Upper lobe of right lung (tissue), 1 donor: ENCODE data around the gene FOXJ3. TPM values are rescaled to one million over a fixed set of nuclear protein-coding genes. Genes with fewer than 3 reads are reported as not detected.

ENCODE experiments used
- ATAC-seq: fragments of 200-7000 bp; cut with Tn5 transposase; one replicate; pipeline ENCODE4 v1.9.1; 2020; ENCODE audit warnings: mild to moderate bottlenecking, moderate library complexity
- DNase-seq: peaks from one replicate; pipeline ENCODE4 v3.0.0-alpha.2; 2020
- H3K27ac ChIP-seq: fragments of 200-600 bp; one replicate; pipeline ENCODE4 v1.8.0; 2022
- H3K27me3 ChIP-seq: fragments of 200-600 bp; one replicate; pipeline ENCODE4 v1.8.0; 2022; ENCODE audit warnings: mild to moderate bottlenecking
- H3K36me3 ChIP-seq: fragments of 200-600 bp; one replicate; pipeline ENCODE4 v1.8.0; 2022
- H3K4me1 ChIP-seq: fragments of 200-600 bp; one replicate; pipeline ENCODE4 v1.8.0; 2022
- H3K4me3 ChIP-seq: fragments of 200-600 bp; one replicate; pipeline ENCODE4 v1.8.0; 2022; ENCODE audit warnings: mild to moderate bottlenecking
- H3K9me3 ChIP-seq: fragments of 200-600 bp; one replicate; pipeline ENCODE4 v1.8.0; 2022
- CTCF ChIP-seq: fragments of 200-600 bp; IDR thresholded peaks from one replicate; pipeline ENCODE4 v1.8.0; 2022; ENCODE audit warnings: antibody characterized with exemption
- intact Hi-C: fragments of 100-400 bp; cut with DNase I; formaldehyde crosslinking; loops from one replicate; pipeline ENCODE4 v1.11.0; 2022
- total RNA-seq: library from RNA; stranded (reverse); fragmentation: NEBNext Ultra II Directional; extraction: Animal tissue kit (Norgen Biotek cat#: 25700); gene quantifications from one replicate; pipeline ENCODE4 v1.2.1, GENCODE V29; 2021
- donor health status: DM: no; HTN: yes; CAD: no; lungs with severe emphysema.

FOXJ3 gene
- total RNA-seq, 1 donor from 2014 or later: 47.0 TPM

DNA sequence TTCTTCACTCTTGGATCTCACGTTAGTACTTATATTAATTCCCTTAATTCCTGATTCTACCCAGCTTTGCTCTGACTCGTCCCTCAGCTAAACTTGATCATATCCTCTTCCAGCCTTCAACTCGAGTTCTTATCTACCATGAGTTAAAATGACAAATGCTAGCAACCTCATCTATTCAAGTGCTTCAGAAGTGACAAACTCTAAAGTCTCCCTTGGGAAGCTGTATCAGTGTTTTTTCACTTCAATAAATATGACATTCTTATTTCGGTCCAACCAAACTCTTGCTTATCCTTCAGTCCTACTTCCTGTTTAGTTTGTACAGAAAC, 75.3 kb downstream of the FOXJ3 start:
- DNase-seq (no peak), ATAC-seq (no peak)
- Histone ChIP-seq H3K4me3 (no peak overlapping the region), H3K4me1 (peaks cover 29% of the 10 kb centered on the region), H3K27me3 (no peaks in the 10 kb centered on the region), H3K9me3 (no peaks in the 10 kb centered on the region), H3K27ac (peak overlapping the region; percentile 47), H3K36me3 (no peaks in the 10 kb centered on the region)
- no peak for TF ChIP-seq CTCF
- intact Hi-C loops: no loop called here

DNA sequence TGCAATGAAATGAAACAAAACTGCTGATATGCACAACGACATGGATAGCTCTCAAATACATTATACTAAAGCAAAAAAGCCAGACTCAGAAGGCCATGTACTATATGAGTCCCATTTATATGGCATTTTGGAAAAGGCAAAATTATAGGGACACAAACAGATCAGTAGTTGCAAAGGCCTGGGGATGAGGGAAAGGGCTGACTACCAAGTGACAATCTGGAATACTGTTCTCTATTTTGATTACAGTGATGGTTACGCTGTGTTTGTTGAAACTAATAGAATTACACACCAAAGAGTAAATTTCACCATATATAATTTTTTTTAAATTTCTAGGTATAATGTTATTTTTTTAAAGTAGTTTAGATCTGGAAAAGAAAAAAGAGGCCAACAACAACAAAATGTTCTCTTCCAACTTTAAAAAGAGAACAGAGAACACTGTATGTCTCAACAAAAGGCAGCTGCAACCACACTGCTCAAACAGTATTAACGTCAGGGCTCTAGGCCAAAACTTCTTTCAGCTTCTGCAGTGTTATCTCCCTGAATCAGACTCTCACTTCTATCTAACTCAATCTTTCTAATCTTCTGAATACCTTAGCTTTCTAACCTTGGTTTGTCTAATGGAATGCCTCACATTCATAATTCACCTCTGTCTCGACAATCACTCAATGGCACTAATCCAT, 75.8 kb downstream of the FOXJ3 start:
- peak; percentile 55 for ATAC-seq

DNA sequence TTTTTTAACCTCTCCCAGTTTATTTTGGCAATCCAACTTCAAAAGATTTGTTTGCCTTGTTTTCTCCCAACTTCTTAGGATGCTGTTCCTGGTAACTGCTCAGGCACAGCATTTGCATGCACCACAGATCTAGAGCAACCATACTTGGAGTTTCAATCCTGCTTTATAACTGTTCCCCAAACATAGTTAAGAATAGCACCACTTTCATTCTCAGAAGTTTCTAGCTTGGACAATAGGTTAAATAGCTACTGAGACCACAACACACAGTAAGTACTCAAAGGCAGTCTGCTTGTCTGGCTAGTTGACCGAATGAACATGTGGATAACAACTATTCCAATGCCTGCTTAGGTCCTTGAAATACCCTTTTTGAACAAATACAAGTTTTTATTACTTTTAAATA, 76.8 kb downstream of the FOXJ3 start:
- DNase-seq (no peak), ATAC-seq (no peak)
- no peak overlapping the region for H3K4me3 ChIP-seq
- no peaks in the 10 kb centered on the region for H3K27me3 ChIP-seq
- no peaks in the 10 kb centered on the region for H3K9me3 ChIP-seq
- peak overlapping the region; percentile 47 for H3K27ac ChIP-seq
- no peak for TF ChIP-seq CTCF
- H3K36me3 ChIP-seq: no peaks in the 10 kb centered on the region
- peaks cover 29% of the 10 kb centered on the region for H3K4me1 ChIP-seq
- intact Hi-C loops: no loop called here

More for the DNA sequence above, 75.8 kb downstream of the FOXJ3 start:
- no peak for DNase-seq
- no peaks in the 10 kb centered on the region for H3K27me3 ChIP-seq
- peaks cover 29% of the 10 kb centered on the region for H3K4me1 ChIP-seq
- no peak overlapping the region for H3K4me3 ChIP-seq
- no peaks in the 10 kb centered on the region for H3K36me3 ChIP-seq
- H3K27ac ChIP-seq: peak overlapping the region; percentile 47
- no peak for TF ChIP-seq CTCF
- intact Hi-C loops: no loop called here
- H3K9me3 ChIP-seq: no peaks in the 10 kb centered on the region

- intact Hi-C loops: no loop called here
- Histone ChIP-seq H3K27ac (no peak overlapping the region), H3K27me3 (no peaks in the 10 kb centered on the region), H3K4me1 (peaks cover 4% of the 10 kb centered on the region), H3K4me3 (no peak overlapping the region), H3K9me3 (peaks cover 7% of the 10 kb centered on the region), H3K36me3 (no peaks in the 10 kb centered on the region)
- no peak for DNase-seq
- no peak for TF ChIP-seq CTCF
- no peak for ATAC-seq
These were observed 84.0 kb downstream of the FOXJ3 start for GRCh38 chr1:42251042-42251441.

DNA sequence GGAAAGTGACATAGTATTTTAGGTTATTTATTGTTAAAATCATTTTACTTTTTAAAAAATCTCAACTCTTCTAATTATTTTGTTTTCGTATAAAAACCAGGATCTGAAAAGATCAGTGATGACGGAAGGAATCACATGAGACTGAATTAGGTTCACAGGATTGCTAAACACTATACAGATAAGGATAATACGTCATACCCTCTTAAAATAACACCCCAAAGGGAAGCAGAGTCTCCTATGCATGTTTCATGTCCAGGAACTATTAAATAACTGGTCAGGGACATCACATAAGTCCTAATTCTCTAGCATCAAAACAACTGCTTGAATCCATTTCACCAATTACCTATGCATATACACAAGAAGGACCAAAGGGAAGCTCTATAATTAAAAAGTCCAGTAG, 84.9 kb downstream of the FOXJ3 start:
- peaks cover 11% of the 10 kb centered on the region for H3K4me1 ChIP-seq
- no peak overlapping the region for H3K27ac ChIP-seq
- intact Hi-C loops: no loop called here
- H3K9me3 ChIP-seq: peaks cover 7% of the 10 kb centered on the region
- ATAC-seq (no peak), DNase-seq (no peak)
- no peak for TF ChIP-seq CTCF
- H3K27me3 ChIP-seq: no peaks in the 10 kb centered on the region
- H3K4me3 ChIP-seq: no peak overlapping the region
- H3K36me3 ChIP-seq: no peaks in the 10 kb centered on the region
